A172 (cell line): ENCODE results near the gene NUP214. TPM values are rescaled to one million over a fixed set of nuclear protein-coding genes. Genes with fewer than 3 reads are reported as not detected.
"Not testable (repeated sequence)": the region's sequence is repeated elsewhere in the genome, so short reads cannot be mapped to it uniquely, and the experiment has no call there.

Experiments
- DNase-seq: peaks from one replicate; pipeline ENCODE4 v3.0.0-alpha.2; 2015; ENCODE audit warnings: low spot score
- total RNA-seq: library from RNA; depleted of rRNA; stranded (reverse); fragments of >200 nt; shearing (Covaris generic); gene quantifications from 2 replicates; pipeline ENCODE4 v1.2.3, GENCODE V29; 2014

Gene NUP214
- total RNA-seq, 1 experiment from 2014 or later = 16.2 TPM

DNA sequence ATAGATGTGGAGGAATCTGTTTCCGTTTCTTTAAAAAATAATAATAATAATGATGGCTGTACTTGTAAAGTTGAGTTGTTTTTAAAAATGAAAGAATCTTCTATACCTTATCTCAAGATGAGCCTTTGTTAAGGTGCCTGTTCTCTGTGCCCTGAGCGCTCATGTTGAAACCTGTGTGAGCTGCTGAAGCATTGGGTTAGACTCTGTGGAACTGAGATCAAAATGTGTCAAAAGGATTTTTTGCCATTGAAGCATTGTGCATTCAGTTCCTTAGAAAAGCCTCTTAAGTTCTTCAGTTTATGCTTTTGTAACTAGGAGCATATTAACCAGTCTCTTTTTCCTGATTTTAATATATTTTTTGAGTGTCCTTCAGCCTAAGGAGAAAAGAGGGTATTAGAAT is 67.7 kb downstream of the NUP214 start:
- DNase-seq = no peak

DNA sequence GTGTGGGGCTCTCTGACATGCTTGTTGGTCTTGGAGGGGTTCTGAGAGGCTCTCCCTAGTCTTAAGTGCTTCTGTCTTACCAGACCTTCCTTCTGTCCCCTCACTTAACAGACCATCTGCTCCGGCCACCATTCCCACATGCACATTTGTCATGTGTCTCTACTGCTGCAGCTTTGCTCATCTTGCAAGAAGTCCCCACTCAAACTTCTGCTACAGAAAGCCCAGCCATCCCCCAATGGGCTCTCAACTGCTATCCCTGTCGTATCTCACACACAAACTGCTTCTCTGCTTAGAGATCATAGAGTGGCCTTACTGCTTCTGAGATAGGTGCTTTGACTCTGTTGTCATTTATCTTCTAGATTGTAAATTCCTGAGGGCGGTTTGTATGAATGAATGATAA is 69.4 kb downstream of the NUP214 start:
- DNase-seq = no peak

DNA sequence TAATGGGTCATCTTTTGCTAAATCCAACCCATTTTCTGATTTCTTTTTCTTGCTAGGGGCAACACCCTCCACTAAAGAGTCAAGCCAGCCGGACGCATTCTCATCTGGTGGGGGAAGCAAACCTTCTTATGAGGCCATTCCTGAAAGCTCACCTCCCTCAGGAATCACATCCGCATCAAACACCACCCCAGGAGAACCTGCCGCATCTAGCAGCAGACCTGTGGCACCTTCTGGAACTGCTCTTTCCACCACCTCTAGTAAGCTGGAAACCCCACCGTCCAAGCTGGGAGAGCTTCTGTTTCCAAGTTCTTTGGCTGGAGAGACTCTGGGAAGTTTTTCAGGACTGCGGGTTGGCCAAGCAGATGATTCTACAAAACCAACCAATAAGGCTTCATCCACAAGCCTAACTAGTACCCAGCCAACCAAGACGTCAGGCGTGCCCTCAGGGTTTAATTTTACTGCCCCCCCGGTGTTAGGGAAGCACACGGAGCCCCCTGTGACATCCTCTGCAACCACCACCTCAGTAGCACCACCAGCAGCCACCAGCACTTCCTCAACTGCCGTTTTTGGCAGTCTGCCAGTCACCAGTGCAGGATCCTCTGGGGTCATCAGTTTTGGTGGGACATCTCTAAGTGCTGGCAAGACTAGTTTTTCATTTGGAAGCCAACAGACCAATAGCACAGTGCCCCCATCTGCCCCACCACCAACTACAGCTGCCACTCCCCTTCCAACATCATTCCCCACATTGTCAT is 72.0 kb downstream of the NUP214 start:
- DNase-seq = no peak

DNA sequence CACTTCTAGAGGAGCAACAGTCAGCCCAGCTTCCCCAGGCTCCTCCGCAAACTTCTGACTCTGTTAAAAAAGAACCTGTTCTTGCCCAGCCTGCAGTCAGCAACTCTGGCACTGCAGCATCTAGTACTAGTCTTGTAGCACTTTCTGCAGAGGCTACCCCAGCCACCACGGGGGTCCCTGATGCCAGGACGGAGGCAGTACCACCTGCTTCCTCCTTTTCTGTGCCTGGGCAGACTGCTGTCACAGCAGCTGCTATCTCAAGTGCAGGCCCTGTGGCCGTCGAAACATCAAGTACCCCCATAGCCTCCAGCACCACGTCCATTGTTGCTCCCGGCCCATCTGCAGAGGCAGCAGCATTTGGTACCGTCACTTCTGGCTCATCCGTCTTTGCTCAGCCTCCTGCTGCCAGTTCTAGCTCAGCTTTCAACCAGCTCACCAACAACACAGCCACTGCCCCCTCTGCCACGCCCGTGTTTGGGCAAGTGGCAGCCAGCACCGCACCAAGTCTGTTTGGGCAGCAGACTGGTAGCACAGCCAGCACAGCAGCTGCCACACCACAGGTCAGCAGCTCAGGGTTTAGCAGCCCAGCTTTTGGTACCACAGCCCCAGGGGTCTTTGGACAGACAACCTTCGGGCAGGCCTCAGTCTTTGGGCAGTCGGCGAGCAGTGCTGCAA is 72.8 kb downstream of the NUP214 start:
- DNase-seq = no peak

DNA sequence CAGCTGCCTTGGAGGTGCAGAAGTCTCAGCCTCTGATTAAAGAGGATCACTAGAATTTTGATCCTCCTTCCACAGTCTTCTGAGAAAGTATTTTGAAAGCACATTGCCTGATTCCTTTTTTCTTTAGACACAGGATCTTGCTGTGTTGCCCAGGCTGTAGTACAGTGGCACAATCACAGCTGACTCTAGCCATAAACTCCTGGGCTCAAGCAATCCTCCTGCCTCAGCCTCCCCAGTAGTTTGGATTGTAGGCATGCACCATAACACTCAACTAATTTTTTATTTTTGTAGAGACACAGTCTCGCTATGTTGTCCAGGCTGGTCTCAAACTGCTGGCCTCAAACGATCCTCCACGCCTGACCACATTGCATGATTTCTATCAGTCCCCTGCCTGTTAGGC is 76.5 kb downstream of the NUP214 start:
- DNase-seq = no peak

DNA sequence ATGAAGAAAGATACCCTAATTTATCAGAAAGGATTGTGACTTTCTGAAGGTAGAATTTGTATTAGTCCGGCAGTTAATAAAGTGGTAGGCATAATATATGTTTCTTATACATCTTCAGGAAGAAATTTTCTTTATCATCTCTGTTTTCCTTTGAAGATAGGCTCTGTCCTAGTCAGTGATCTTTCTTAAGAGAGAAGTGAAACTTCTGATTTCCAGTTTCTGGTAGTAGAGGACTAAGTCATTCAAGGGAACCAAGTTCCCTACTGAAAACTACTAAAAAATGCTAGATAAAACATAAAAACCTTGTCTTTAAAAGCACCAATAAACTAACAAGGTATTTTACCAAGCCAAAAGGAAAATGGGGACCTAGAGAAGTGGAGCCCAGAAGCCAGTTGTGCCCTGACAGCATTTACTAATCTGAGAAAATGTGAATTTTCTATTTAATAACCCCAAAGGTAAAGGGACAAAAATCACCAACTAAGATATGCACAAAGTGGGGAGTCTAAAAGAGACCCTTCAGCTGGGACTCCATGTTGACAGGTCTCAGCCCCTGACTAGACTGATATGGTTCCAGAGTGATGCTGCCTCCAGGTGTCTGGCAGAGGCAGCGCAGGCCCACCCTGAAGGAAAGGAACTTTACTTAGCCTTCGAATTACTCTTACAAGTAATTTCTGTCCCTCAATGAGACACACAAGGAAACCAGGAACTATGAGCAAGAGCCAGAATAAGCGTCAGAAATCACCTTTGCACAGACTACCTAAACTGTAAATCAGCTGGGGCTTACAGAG is 78.2 kb downstream of the NUP214 start:
- no peak for DNase-seq

DNA sequence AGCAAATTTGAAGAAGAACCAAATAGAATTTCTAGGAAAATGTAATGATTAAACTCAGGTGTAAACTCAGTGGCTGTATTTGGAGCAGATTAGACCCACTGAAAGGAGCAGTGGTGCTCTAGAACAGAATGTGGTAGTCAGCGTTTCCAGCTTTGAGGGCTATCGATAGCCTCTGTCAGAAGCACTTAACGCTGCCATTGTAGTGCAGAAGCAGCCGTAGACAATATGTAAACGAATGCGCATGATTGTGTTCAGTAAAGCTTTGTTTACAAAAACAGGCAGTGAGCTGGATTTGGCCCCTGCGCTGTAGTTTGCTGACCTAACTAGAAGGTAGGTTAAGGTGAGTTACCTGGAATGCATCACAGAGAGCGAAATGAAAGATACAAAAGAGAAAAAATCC is 78.9 kb downstream of the NUP214 start:
- no peak for DNase-seq

DNA sequence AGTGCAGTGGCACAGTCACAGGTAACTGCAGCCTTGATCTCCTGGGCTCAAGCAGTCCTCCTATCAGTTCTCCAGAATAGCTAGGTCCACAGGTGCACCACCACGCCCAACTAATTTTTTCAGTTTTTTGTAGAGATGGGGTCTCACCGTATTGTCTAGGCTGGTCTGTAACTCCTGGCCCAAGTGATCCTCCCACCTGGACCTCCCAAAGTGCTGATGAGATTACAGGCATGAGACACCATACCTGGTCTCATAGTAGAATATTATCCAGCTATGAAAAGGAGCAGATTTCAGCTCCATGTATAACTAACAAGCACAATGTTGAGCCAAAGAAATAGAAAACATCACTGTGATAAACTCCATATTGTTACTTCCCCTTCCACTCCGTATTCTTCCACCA is 81.1 kb downstream of the NUP214 start:
- DNase-seq = no peak

DNA sequence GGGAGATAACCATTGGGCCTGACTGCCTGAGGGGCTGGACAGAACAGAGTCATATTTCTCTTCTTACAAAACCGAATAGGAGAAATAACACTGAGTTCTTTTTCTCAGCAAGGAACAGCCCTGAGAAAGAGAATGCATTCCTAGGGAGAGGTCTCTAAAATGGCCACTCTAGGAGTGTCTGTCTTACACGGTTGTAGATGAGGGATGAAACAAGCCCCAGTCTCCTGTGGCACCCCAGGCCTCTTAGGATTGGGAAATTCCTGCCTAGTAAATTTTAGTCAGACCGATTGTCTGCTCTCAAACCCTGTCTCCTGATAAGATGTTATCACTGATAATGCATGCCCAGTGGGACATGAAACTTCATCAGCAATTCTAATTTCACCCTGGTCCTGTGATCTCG is 86.5 kb downstream of the NUP214 start:
- not testable (repeated sequence) for DNase-seq

DNA sequence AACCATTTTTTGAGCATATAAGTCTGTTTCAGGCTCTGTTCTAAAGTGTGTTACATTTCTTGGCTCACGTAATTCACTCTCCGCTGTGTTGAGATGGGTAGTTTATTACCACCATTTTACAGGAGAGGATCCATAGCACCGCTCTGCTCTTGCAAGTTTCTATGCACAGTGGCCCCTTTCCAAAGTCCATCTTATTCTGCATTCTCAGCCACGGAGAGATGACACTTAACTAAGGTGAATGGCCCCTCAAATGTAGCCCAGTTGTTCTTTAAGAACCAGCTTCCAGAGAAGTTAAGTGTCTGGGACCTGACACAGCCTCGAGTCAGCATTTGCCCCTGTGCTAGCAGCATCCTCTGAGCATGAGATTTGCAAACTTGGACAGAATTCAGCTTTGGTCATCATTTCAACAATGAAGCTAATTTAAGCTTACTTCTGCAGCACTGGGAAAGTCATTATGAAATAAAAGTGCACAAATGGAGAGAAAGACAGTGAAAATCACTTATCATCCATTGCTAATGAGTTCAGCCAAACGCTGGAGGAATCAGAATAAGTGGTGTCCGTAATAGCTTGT is 89.0 kb downstream of the NUP214 start:
- no peak for DNase-seq

DNA sequence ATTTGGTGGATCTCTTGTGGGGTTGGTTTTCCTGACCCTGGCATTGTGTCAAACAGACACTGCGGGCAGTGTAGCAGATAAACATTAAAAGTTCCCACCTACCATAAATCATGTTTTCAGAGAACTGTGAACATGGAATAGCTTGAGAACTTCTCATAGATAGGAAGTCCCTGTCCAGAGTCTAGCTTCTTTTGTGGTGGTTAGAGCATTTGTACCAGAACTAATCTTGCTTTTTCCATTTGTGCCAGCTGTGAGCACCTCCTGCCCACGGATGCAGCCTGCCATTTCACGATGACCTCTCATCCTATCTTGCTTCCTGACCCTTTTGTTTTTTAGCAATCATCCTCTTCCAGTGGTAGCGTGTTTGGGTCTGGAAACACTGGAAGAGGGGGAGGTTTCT is 89.5 kb downstream of the NUP214 start:
- no peak for DNase-seq

DNA sequence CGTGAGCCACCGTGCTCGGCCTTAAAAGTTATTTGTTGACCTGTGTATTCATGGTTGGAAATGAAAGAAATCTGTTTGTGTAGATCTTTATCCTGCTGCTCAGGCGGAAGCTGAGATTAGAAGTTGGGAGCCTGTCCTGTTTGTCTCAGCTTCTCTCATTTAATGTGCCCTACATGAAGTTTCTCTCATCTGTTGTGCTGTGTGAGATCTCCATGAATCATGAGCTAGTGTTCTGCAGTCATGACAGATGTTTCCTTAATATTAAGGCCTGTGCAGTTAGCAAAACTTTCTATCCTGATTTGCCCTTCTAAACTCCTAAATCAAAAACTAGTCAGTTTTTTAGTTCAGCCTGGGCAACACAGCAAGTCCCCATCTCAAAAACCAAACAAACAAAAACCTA is 91.4 kb downstream of the NUP214 start:
- no peak for DNase-seq

DNA sequence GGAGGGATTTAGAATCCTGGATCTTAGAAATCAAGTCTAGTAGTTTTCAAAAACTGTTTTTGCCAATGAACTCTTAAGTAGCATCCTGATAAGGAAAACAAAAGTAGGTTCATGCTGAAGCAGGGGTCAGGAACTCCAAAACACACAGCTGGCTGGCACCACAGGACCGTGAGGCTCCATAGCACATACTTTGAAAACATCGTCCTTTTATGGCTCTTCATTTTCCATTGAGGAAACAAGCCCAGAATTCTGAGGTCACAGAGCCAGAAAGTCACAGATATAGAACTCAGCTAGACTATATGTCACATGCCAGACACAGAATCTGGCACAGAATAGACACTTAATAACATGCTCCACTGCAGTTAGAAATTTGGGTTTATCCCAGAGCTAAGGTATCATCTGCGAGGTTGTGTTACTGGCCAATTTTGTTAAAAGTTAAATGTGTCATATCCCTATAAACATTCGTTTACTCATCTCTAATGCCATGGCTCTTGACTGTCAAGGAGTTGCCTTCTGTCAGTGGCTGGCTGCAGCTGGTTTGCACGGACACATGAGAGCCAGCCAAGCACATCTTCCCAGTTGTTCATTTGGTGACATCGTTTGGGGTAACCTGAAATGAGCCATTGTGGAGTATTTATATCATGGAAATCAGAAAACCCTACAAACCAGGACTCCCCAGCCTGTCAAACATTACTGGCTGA is 92.1 kb downstream of the NUP214 start:
- DNase-seq = no peak

DNA sequence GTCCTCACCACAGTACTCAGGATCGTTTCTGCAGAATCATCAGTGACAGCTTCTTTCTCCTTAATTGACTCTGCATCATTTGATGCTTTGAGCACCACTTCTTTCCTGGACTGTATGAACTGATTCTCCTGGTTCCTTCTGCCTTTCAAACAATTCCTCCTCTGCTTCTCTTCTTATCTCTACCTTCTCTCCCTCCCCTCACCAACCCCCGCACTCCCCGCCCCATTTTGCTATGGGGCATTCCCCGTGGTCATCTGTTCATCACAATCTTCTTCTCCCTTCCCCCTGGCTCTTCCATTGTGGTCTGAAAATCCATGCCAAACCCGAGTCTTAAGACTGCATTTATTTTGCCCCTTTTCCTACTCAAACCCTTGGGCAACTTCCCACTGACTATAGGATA is 93.0 kb downstream of the NUP214 start:
- no peak for DNase-seq

DNA sequence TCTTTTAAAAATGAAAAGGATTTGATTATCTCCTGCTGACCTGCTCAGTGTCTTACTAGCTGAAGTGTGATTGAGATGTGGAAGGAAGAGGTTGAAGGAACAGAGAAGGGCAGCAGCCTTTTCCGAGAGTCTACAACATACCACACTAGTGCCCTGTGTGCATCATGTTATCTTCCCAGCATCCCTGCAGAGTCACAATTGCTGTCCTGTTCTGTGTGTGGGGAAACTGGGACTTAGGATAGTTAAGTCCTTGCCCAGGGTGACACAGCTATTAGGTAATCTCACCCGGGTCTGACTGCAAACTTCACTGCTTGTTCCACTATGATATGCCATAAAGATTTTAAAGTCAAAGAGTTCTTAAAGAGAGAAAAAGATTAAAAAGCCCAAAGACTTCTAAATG is 95.1 kb downstream of the NUP214 start:
- DNase-seq = no peak

DNA sequence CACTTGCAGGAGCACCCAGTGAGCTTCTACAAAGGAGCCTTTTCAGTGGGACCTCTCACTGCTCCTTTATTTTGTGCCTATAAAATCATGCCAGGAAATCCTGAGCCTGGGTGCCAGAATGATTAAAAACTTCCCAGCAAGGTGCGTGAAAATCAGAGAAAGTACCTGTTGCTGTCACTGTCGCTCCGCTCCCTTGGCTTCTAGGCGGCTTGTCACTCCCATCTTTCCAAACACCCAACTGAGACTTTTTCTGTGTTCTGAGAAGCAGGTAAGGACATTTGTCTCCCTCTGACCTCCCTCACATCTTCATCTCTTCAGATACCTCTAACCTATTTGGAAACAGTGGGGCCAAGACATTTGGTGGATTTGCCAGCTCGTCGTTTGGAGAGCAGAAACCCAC is 97.1 kb downstream of the NUP214 start:
- DNase-seq = no peak

DNA sequence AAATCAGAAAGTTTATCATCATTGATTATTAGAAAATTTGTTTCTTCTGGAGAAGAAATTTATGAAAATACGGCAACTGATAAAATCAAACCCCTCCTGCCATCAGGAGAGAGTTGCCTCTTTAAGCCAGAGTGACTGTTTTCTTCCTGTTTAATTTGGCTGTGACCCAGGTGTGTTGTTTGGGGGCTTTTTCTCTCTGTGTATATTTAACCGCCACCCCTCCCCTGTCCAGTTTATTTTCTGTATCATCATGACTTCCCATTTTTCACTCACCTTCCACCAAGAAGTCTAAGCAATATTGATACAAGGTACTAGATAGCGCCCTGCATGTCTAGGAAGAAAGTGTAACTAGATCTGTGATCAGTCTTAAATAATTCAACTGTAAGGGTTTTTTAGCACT is 100.8 kb downstream of the NUP214 start:
- DNase-seq = no peak

DNA sequence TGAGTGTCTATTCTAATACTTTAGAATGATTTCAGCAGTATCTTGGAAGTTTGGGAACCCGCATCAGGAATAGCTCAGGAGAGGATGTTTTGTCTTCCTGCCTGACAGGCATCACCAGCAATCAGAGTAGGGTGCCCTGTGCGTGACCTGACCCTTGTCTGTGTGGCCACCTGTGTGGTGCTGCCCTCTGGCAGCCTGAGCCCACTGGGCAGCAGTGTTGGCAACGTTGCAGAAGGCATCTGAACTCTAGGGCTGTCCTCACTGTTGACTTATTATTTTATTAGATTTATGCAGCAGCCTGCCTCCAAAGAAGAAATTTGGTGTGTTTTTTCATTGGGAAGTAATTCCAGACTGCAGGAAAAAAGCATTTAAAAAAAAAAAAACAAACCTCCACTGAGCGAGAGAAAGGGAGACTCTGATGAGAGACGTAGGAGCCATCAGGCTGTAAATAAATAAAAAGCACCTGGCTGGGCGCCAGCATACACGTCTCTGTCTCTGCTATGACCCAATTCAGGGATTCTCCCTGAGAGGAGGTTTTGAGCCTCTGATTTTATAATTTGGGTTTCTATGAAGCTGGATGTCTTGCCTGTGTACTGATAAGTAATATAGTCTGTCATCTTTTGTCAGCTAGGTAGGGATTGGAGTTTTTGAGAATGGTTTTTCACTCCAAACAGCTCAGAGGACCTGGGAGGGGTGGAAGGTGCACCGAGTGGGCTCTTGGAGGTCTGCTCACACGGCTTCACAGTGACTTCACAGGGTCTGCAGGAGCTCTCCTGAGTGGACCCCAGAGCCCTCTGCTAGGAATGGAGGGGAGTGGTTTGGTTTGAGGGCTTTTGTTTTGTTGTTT is 101.9 kb downstream of the NUP214 start:
- DNase-seq = no peak

DNA sequence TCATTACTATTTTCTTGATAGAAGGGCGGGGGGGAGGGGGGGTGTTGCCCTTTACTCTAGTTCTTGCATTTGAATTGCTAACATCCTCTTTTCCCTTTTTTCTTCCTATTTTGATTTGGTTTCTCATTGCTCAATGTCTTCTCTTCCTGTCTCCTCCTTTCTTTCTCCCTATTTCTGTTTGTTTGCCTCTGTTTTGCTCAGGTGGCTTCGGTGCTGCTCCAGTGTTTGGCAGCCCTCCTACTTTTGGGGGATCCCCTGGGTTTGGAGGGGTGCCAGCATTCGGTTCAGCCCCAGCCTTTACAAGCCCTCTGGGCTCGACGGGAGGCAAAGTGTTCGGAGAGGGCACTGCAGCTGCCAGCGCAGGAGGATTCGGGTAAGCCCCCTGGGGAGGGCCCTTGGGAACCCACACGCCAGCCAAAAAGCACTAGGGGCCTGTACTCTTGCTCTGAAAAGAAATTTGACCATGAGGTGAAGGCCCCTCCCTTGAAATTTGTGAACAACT is 102.6 kb downstream of the NUP214 start:
- no peak for DNase-seq

DNA sequence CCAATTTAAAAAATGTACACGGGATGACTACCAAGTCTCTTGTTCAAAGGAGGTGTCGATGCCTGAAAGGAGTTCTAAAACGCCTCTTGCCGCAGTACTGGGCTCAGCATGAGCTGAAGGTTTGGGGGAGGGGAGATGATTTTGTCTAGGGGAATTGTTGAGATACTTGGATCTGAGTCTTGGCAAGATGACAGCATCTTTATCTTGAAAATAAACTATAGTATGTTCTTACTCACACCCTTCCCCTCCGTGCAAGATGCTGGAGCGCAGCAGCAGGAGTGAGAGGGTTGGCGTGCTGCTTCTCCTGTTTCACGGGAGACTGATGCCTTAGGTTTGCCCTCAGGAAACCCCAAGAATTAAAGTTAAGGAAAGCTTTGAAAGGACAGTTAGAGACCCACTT is 103.6 kb downstream of the NUP214 start:
- no peak for DNase-seq

DNA sequence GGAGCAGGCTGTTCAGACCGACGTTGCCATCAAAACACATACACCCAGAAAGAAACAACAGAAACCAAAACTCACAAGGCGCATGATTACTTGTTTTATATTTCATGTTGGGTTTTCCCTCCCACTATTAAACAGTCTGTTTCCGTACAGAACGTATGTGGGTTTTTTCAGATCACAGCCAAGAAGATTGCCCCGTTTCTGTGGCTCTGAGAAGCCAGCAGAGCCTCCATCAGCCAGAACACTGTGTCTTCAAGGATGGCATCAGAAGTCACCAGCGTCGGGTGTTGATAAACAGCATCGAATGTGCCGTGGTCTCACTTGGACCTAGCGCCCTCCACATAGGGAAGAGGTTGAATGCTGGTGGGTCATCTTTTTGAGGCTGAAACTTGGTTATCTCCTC is 108.2 kb downstream of the NUP214 start:
- no peak for DNase-seq
